PC-3 (cell line): ENCODE data around the gene CGRRF1. TPM values are rescaled to one million over a fixed set of nuclear protein-coding genes. Genes with fewer than 3 reads are reported as not detected.

Experiments
- ATAC-seq: fragments of 200-7000 bp; cut with Tn5 transposase; 2 replicates; pipeline ENCODE4 v1.9.1; 2020; ENCODE audit warnings: mild to moderate bottlenecking, moderate library complexity
- BruUV-seq: library from RNA; stranded (reverse); fragments of 400-500 nt; replicated peaks from 2 replicates; lab custom pipeline; 2021; lab: Mats Ljungman, UMichigan
- CTCF ChIA-PET: fragments of 300-600 bp; sonication (Branson Sonifier 250); formaldehyde crosslinking; loops from one replicate; lab custom pipeline; 2022; ENCODE audit warnings: antibody characterized with exemption; lab: Charles Lee
- POLR2A ChIA-PET: fragments of 300-600 bp; sonication (Branson Sonifier 250); formaldehyde crosslinking; loops from one replicate; lab custom pipeline; 2022; ENCODE audit warnings: antibody characterized with exemption; ENCODE audit not compliant: unreplicated experiment; lab: Charles Lee
- DNase-seq: peaks from one replicate; pipeline ENCODE4 v3.0.0-alpha.2; 2015
- H2AFZ ChIP-seq: fragments of 300-600 bp; sonication (generic); 2 replicates; pipeline ENCODE4 v1.6.0; 2016; ENCODE audit warnings: antibody characterized with exemption, low read length
- H3F3A ChIP-seq: fragments of 300-600 bp; sonication (generic); one replicate; pipeline ENCODE4 v1.6.0; 2017; ENCODE audit warnings: antibody characterized with exemption, low read length, control low read depth, mild to moderate bottlenecking; ENCODE audit not compliant: unreplicated experiment
- H3K27ac ChIP-seq: fragments of 300-600 bp; sonication (generic); 2 replicates; pipeline ENCODE4 v1.5.1; 2016; ENCODE audit warnings: mild to moderate bottlenecking, low read length
- H3K27me3 ChIP-seq: fragments of 300-600 bp; sonication (generic); 2 replicates; pipeline ENCODE4 v1.6.1; 2016; ENCODE audit warnings: low read length, mixed read lengths
- H3K36me3 ChIP-seq: fragments of 300-600 bp; sonication (generic); 2 replicates; pipeline ENCODE4 v1.6.1; 2016; ENCODE audit warnings: low read depth, mixed run types, low read length, mixed read lengths
- H3K4me1 ChIP-seq: fragments of 300-600 bp; sonication (generic); 2 replicates; pipeline ENCODE4 v1.5.1; 2016; ENCODE audit warnings: low read length; ENCODE audit not compliant: insufficient read depth
- H3K4me2 ChIP-seq: fragments of 300-600 bp; sonication (generic); 2 replicates; pipeline ENCODE4 v1.6.0; 2016; ENCODE audit warnings: low read length
- H3K4me3 ChIP-seq: fragments of 300-600 bp; sonication (generic); 2 replicates; pipeline ENCODE4 v1.5.1; 2016; ENCODE audit warnings: mild to moderate bottlenecking, low read length, mixed read lengths
- H3K79me2 ChIP-seq: fragments of 300-600 bp; sonication (generic); 2 replicates; pipeline ENCODE4 v1.6.1; 2017; ENCODE audit warnings: low read length, mixed read lengths
- H3K9ac ChIP-seq: fragments of 300-600 bp; sonication (generic); 2 replicates; pipeline ENCODE4 v1.6.0; 2016; ENCODE audit warnings: mild to moderate bottlenecking, low read length
- H3K9me2 ChIP-seq: fragments of 300-600 bp; sonication (generic); replicated peaks from 2 replicates; pipeline ENCODE4 v1.6.1; 2016; ENCODE audit warnings: mixed run types, low read length, mixed read lengths
- H3K9me3 ChIP-seq: fragments of 300-600 bp; sonication (generic); 2 replicates; pipeline ENCODE4 v1.6.1; 2016; ENCODE audit warnings: low read length, mixed read lengths
- H4K20me1 ChIP-seq: fragments of 300-600 bp; sonication (generic); 2 replicates; pipeline ENCODE4 v1.6.1; 2016; ENCODE audit warnings: low read length, mixed read lengths
- CTCF ChIP-seq: fragments of 300-600 bp; sonication (generic); conservative IDR thresholded peaks from 2 replicates; pipeline ENCODE4 v1.5.1; 2017; ENCODE audit warnings: antibody characterized with exemption, low read depth, mild to moderate bottlenecking, low read length
- EZH2 ChIP-seq: fragments of 300-600 bp; sonication (generic); IDR thresholded peaks from one replicate; pipeline ENCODE4 v1.6.1; 2017; ENCODE audit warnings: antibody characterized with exemption, mild to moderate bottlenecking, low read length; ENCODE audit not compliant: unreplicated experiment
- EZH2phosphoT487 ChIP-seq: fragments of 300-600 bp; sonication (generic); IDR thresholded peaks from 2 replicates; pipeline ENCODE4 v1.6.1; 2018; ENCODE audit warnings: mild to moderate bottlenecking, antibody characterized with exemption, low read length, borderline replicate concordance
- intact Hi-C: fragments of 100-400 bp; cut with micrococcal nuclease; formaldehyde crosslinking; loops from 2 replicates; pipeline ENCODE4 v1.9.0; 2023
- total RNA-seq: library from RNA; depleted of rRNA; stranded (reverse); fragments of >200 nt; gene quantifications from 2 replicates; pipeline ENCODE4 v1.2.3, GENCODE V29; 2014

CGRRF1 gene
- total RNA-seq, 1 experiment from 2014 or later, result 31.3 TPM

- ChIA-PET CTCF (interaction anchor here (1.1 to 2.3 kb wide), 3 partner anchors 19 to 74 kb away, joined by 6 to 9 read pairs (median 9); partner anchors contain the start of gene CGRRF1), POLR2A (no interaction called here)
Measured at GRCh38 chr14:54489731-54490444, 19.8 kb upstream of the CGRRF1 start.

GRCh38 chr14:54490445-54491175, 19.1 kb upstream of the CGRRF1 start:
- Histone ChIP-seq H3F3A (no peaks in the 10 kb centered on the region), H3K9ac (no peak overlapping the region), H3K36me3 (no peaks in the 10 kb centered on the region), H3K4me1 (peaks cover 32% of the 10 kb centered on the region), H3K79me2 (peaks cover 37% of the 10 kb centered on the region), H3K27me3 (no peaks in the 10 kb centered on the region), H3K9me3 (no peaks in the 10 kb centered on the region), H3K4me2 (peak overlapping the region; percentile 83), H3K4me3 (no peak overlapping the region), H4K20me1 (no peaks in the 10 kb centered on the region), H2AFZ (no peak overlapping the region), H3K27ac (no peak overlapping the region), H3K9me2 (no peaks in the 10 kb centered on the region)
- intact Hi-C loops, result no loop called here
- no TSS peak for BruUV-seq
- POLR2A ChIA-PET, result no interaction called here
- DNase-seq, result peak; percentile 63
- CTCF ChIA-PET, result no interaction called here
- ATAC-seq, result no peak
- no peak for TF ChIP-seq EZH2
- no peak for TF ChIP-seq EZH2phosphoT487

More at GRCh38 chr14:54489731-54490444, 19.8 kb upstream of the CGRRF1 start:
- no peaks in the 10 kb centered on the region for H3F3A ChIP-seq
- peak; percentile 44 for DNase-seq
- peak overlapping the region; percentile 83 for H3K4me2 ChIP-seq
- H3K27me3 ChIP-seq, result no peaks in the 10 kb centered on the region
- BruUV-seq, result TSS peak; percentile 24
- intact Hi-C loops, result loop anchor here (1.0 kb wide), 1 partner anchor 94 kb away; no protein-coding TSS in a partner anchor
- peak overlapping the region; percentile 86 for H3K27ac ChIP-seq
- H3K4me1 ChIP-seq, result peaks cover 34% of the 10 kb centered on the region
- H3K4me3 ChIP-seq, result peak overlapping the region; percentile 80
- no peaks in the 10 kb centered on the region for H3K9me2 ChIP-seq
- TF ChIP-seq EZH2 (no peak), CTCF (no peak), EZH2phosphoT487 (no peak)
- H3K9me3 ChIP-seq, result no peaks in the 10 kb centered on the region
- H3K79me2 ChIP-seq, result peaks cover 44% of the 10 kb centered on the region
- no peak for ATAC-seq
- peak overlapping the region; percentile 86 for H3K9ac ChIP-seq
- peaks cover 1% of the 10 kb centered on the region; the same call in 1 of the 2 replicates for H4K20me1 ChIP-seq
- no peaks in the 10 kb centered on the region for H3K36me3 ChIP-seq
- H2AFZ ChIP-seq, result peak overlapping the region; percentile 96

GRCh38 chr14:54493293-54493692, 16.4 kb upstream of the CGRRF1 start:
- H3K4me1 ChIP-seq, result peaks cover 18% of the 10 kb centered on the region
- H3K36me3 ChIP-seq, result no peaks in the 10 kb centered on the region
- no peaks in the 10 kb centered on the region for H3F3A ChIP-seq
- no peak overlapping the region for H3K27ac ChIP-seq
- H3K9me3 ChIP-seq, result no peaks in the 10 kb centered on the region
- no peak for DNase-seq
- POLR2A ChIA-PET, result no interaction called here
- H3K27me3 ChIP-seq, result no peaks in the 10 kb centered on the region
- 0 out of 2 replicates have a peak overlapping the region, but pooled peaks have one; percentile 0 for H2AFZ ChIP-seq
- TF ChIP-seq EZH2phosphoT487 (no peak), CTCF (peak; percentile 36; the same call in 1 of the 2 replicates)
- CTCF ChIA-PET, result interaction anchor here (0.7 to 1.4 kb wide), 3 partner anchors 10 to 860 kb away, joined by 3 to 4 read pairs (median 4); no protein-coding TSS in a partner anchor
- intact Hi-C loops, result no loop called here
- no peak overlapping the region for H3K4me3 ChIP-seq
- ATAC-seq, result no peak
- no peaks in the 10 kb centered on the region for H4K20me1 ChIP-seq
- peaks cover 10% of the 10 kb centered on the region for H3K79me2 ChIP-seq
- BruUV-seq, result no TSS peak
- H3K4me2 ChIP-seq, result no peak overlapping the region
- no peak overlapping the region for H3K9ac ChIP-seq
- H3K9me2 ChIP-seq, result no peaks in the 10 kb centered on the region
